ENCODE results near the gene ZNF296.

ZNF296 gene

GRCh38 chr19:45037393-45038169 is 38.7 kb downstream of the ZNF296 start:
- peaks cover 30% of the 10 kb centered on the region for H3K79me2 ChIP-seq (ENCODE audit: control insufficient read depth, insufficient read depth, low read length, unreplicated experiment)
- H3K4me1 ChIP-seq (ENCODE audit: control insufficient read depth, insufficient read depth, low read length, unreplicated experiment) = peaks cover 12% of the 10 kb centered on the region
- no peak overlapping the region for H3K27ac ChIP-seq (ENCODE audit: low read depth, low read length)
- no peak overlapping the region for H2AFZ ChIP-seq (ENCODE audit: low read length, unreplicated experiment)
- H3K36me3 ChIP-seq (ENCODE audit: insufficient read depth, low read length) = peaks cover 18% of the 10 kb centered on the region; the same call in 1 of the 2 replicates
- no peaks in the 10 kb centered on the region for H3K27me3 ChIP-seq (ENCODE audit: insufficient read depth, low read length)
- no peak overlapping the region for H3K4me3 ChIP-seq (ENCODE audit: low read depth, low read length)

GRCh38 chr19:45035755-45036154 is 40.5 kb downstream of the ZNF296 start:
- H3K4me3 ChIP-seq (ENCODE audit: low read depth, low read length) = no peak overlapping the region
- peaks cover 21% of the 10 kb centered on the region; the same call in 1 of the 2 replicates for H3K36me3 ChIP-seq (ENCODE audit: insufficient read depth, low read length)
- no peak overlapping the region for H2AFZ ChIP-seq (ENCODE audit: low read length, unreplicated experiment)
- H3K27ac ChIP-seq (ENCODE audit: low read depth, low read length) = no peak overlapping the region
- peaks cover 12% of the 10 kb centered on the region for H3K4me1 ChIP-seq (ENCODE audit: control insufficient read depth, insufficient read depth, low read length, unreplicated experiment)
- H3K79me2 ChIP-seq (ENCODE audit: control insufficient read depth, insufficient read depth, low read length, unreplicated experiment) = peaks cover 15% of the 10 kb centered on the region
- H3K27me3 ChIP-seq (ENCODE audit: insufficient read depth, low read length) = no peaks in the 10 kb centered on the region

GRCh38 chr19:45032421-45032820 is 43.9 kb downstream of the ZNF296 start:
- H2AFZ ChIP-seq (ENCODE audit: low read length, unreplicated experiment) = no peak overlapping the region
- H3K4me1 ChIP-seq (ENCODE audit: control insufficient read depth, insufficient read depth, low read length, unreplicated experiment) = no peaks in the 10 kb centered on the region
- H3K27ac ChIP-seq (ENCODE audit: low read depth, low read length) = no peak overlapping the region
- peaks cover 14% of the 10 kb centered on the region; the same call in 1 of the 2 replicates for H3K36me3 ChIP-seq (ENCODE audit: insufficient read depth, low read length)
- no peaks in the 10 kb centered on the region for H3K79me2 ChIP-seq (ENCODE audit: control insufficient read depth, insufficient read depth, low read length, unreplicated experiment)
- H3K27me3 ChIP-seq (ENCODE audit: insufficient read depth, low read length) = no peaks in the 10 kb centered on the region
- no peak overlapping the region for H3K4me3 ChIP-seq (ENCODE audit: low read depth, low read length)

GRCh38 chr19:45030825-45031224 is 45.5 kb downstream of the ZNF296 start:
- H3K36me3 ChIP-seq (ENCODE audit: insufficient read depth, low read length) = peaks cover 13% of the 10 kb centered on the region; the same call in 1 of the 2 replicates

GRCh38 chr19:45027371-45027770 is 48.9 kb downstream of the ZNF296 start:
- Histone ChIP-seq H3K4me1 (ENCODE audit: control insufficient read depth, insufficient read depth, low read length, unreplicated experiment) (no peaks in the 10 kb centered on the region), H3K36me3 (ENCODE audit: insufficient read depth, low read length) (0 out of 2 replicates have a peak, but pooled peaks cover 6% of the 10 kb centered on the region), H3K79me2 (ENCODE audit: control insufficient read depth, insufficient read depth, low read length, unreplicated experiment) (no peaks in the 10 kb centered on the region), H3K27me3 (ENCODE audit: insufficient read depth, low read length) (no peaks in the 10 kb centered on the region), H3K27ac (ENCODE audit: low read depth, low read length) (no peak overlapping the region), H3K4me3 (ENCODE audit: low read depth, low read length) (no peak overlapping the region), H2AFZ (ENCODE audit: low read length, unreplicated experiment) (no peak overlapping the region)

More at GRCh38 chr19:45030825-45031224, 45.5 kb downstream of the ZNF296 start:
- H2AFZ ChIP-seq (ENCODE audit: low read length, unreplicated experiment) = no peak overlapping the region
- no peaks in the 10 kb centered on the region for H3K27me3 ChIP-seq (ENCODE audit: insufficient read depth, low read length)
- H3K4me1 ChIP-seq (ENCODE audit: control insufficient read depth, insufficient read depth, low read length, unreplicated experiment) = no peaks in the 10 kb centered on the region
- H3K4me3 ChIP-seq (ENCODE audit: low read depth, low read length) = no peak overlapping the region
- no peaks in the 10 kb centered on the region for H3K79me2 ChIP-seq (ENCODE audit: control insufficient read depth, insufficient read depth, low read length, unreplicated experiment)
- no peak overlapping the region for H3K27ac ChIP-seq (ENCODE audit: low read depth, low read length)

- Histone ChIP-seq H3K27me3 (ENCODE audit: insufficient read depth, low read length) (no peaks in the 10 kb centered on the region), H3K27ac (ENCODE audit: low read depth, low read length) (no peak overlapping the region), H2AFZ (ENCODE audit: low read length, unreplicated experiment) (no peak overlapping the region), H3K4me1 (ENCODE audit: control insufficient read depth, insufficient read depth, low read length, unreplicated experiment) (no peaks in the 10 kb centered on the region), H3K4me3 (ENCODE audit: low read depth, low read length) (no peak overlapping the region), H3K79me2 (ENCODE audit: control insufficient read depth, insufficient read depth, low read length, unreplicated experiment) (no peaks in the 10 kb centered on the region), H3K36me3 (ENCODE audit: insufficient read depth, low read length) (no peaks in the 10 kb centered on the region)
Observed at GRCh38 chr19:45025264-45025663, 51.0 kb downstream of the ZNF296 start.

GRCh38 chr19:45023048-45023447 is 53.2 kb downstream of the ZNF296 start:
- Histone ChIP-seq H3K36me3 (ENCODE audit: insufficient read depth, low read length) (no peaks in the 10 kb centered on the region), H3K4me3 (ENCODE audit: low read depth, low read length) (no peak overlapping the region), H3K79me2 (ENCODE audit: control insufficient read depth, insufficient read depth, low read length, unreplicated experiment) (no peaks in the 10 kb centered on the region), H3K4me1 (ENCODE audit: control insufficient read depth, insufficient read depth, low read length, unreplicated experiment) (no peaks in the 10 kb centered on the region), H2AFZ (ENCODE audit: low read length, unreplicated experiment) (no peak overlapping the region), H3K27ac (ENCODE audit: low read depth, low read length) (no peak overlapping the region), H3K27me3 (ENCODE audit: insufficient read depth, low read length) (no peaks in the 10 kb centered on the region)

GRCh38 chr19:45021971-45022370 is 54.3 kb downstream of the ZNF296 start:
- no peak overlapping the region for H2AFZ ChIP-seq (ENCODE audit: low read length, unreplicated experiment)
- no peak overlapping the region for H3K27ac ChIP-seq (ENCODE audit: low read depth, low read length)
- no peaks in the 10 kb centered on the region for H3K36me3 ChIP-seq (ENCODE audit: insufficient read depth, low read length)
- H3K79me2 ChIP-seq (ENCODE audit: control insufficient read depth, insufficient read depth, low read length, unreplicated experiment) = no peaks in the 10 kb centered on the region
- H3K4me3 ChIP-seq (ENCODE audit: low read depth, low read length) = no peak overlapping the region
- H3K27me3 ChIP-seq (ENCODE audit: insufficient read depth, low read length) = no peaks in the 10 kb centered on the region
- H3K4me1 ChIP-seq (ENCODE audit: control insufficient read depth, insufficient read depth, low read length, unreplicated experiment) = no peaks in the 10 kb centered on the region
